ENCODE measurements around the gene ADORA2B. TPM values are rescaled to one million over a fixed set of nuclear protein-coding genes. Genes with fewer than 3 reads are reported as not detected.

The ADORA2B gene
- polyA plus RNA-seq, 1 of the 3 experiments (the other 2 are of a cell fraction): 12.6 TPM

DNA sequence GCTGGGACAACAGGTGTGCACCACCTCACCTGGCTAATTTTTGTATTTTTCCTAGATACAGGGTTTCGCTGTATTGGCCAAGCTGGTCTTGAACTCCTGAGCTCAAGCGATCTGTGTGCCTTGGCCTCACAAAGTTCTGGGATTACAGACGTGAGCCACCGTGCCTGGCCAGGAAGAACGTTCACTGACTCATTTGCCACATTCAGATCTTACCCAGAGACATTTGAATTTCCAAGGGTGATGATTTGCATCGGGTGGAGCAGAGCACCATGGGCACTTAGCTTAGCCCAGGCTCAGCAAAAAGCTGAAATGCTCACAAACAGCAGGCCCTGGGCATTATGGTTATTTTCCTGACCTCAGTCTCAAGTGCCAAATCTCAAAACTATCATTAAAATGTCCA, 14.5 kb upstream of the ADORA2B start (continued):
- TF ChIP-seq, protein P1, sequence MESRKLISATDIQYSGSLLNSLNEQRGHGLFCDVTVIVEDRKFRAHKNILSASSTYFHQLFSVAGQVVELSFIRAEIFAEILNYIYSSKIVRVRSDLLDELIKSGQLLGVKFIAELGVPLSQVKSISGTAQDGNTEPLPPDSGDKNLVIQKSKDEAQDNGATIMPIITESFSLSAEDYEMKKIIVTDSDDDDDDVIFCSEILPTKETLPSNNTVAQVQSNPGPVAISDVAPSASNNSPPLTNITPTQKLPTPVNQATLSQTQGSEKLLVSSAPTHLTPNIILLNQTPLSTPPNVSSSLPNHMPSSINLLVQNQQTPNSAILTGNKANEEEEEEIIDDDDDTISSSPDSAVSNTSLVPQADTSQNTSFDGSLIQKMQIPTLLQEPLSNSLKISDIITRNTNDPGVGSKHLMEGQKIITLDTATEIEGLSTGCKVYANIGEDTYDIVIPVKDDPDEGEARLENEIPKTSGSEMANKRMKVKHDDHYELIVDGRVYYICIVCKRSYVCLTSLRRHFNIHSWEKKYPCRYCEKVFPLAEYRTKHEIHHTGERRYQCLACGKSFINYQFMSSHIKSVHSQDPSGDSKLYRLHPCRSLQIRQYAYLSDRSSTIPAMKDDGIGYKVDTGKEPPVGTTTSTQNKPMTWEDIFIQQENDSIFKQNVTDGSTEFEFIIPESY (IDR thresholded peaks at IDR 0.05; ENCODE audit: borderline replicate concordance, low read depth): no peak
- TF ChIP-seq, protein P2, sequence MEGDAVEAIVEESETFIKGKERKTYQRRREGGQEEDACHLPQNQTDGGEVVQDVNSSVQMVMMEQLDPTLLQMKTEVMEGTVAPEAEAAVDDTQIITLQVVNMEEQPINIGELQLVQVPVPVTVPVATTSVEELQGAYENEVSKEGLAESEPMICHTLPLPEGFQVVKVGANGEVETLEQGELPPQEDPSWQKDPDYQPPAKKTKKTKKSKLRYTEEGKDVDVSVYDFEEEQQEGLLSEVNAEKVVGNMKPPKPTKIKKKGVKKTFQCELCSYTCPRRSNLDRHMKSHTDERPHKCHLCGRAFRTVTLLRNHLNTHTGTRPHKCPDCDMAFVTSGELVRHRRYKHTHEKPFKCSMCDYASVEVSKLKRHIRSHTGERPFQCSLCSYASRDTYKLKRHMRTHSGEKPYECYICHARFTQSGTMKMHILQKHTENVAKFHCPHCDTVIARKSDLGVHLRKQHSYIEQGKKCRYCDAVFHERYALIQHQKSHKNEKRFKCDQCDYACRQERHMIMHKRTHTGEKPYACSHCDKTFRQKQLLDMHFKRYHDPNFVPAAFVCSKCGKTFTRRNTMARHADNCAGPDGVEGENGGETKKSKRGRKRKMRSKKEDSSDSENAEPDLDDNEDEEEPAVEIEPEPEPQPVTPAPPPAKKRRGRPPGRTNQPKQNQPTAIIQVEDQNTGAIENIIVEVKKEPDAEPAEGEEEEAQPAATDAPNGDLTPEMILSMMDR (IDR thresholded peaks at IDR 0.05): no peak
- TF ChIP-seq SMC3 (IDR thresholded peaks at IDR 0.05; ENCODE audit: low read depth, low read length) (no peak), MXI1 (IDR thresholded peaks at IDR 0.05; ENCODE audit: low read depth, low read length) (no peak), EP300 (IDR thresholded peaks at IDR 0.05; ENCODE audit: borderline replicate concordance in 1 of 2, low read depth in 1 of 2, low read length in 1 of 2) (no peak), RFX5 (IDR thresholded peaks at IDR 0.05; ENCODE audit: low read length) (no peak), ELF1 (IDR thresholded peaks at IDR 0.05) (no peak)

DNA sequence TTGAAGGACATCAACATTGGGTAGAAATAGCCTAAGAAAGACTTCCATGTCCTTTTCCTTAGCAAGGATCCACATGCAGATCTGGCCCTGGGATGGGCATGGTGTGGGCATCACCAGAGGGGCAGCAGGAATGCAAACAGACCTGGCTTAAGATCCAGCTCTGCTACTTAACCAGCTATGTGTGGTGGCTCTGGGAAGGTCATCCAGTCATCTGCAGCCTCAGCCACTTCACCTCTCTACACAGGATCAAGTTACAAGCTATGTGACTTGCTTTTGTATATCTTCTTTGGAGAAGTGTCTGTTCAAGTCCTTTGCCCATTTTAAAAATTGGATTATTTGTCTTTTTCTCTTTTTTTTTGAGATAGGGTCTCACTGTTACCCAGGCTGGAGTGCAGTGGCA, 13.5 kb upstream of the ADORA2B start:
- Histone ChIP-seq H3K4me1 (ENCODE audit: control insufficient read depth in 1 of 2, insufficient read depth in 2 of 2, low read depth in 1 of 2, low read length in 1 of 2) (no peaks in the 10 kb centered on the region; a peak in 1 of 4 replicates), H3K9me2 (no peaks in the 10 kb centered on the region), H3K27ac (ENCODE audit: low read depth in 2 of 2, low read length in 1 of 2) (no peak overlapping the region), H3K9ac (no peak overlapping the region), H3K9me3 (no peaks in the 10 kb centered on the region), H3K4me3 (ENCODE audit: low read depth in 2 of 2, low read length in 1 of 2) (no peak overlapping the region), H3K36me3 (replicated peaks in 1 of 2; ENCODE audit: control insufficient read depth in 1 of 2, insufficient read depth in 2 of 2, low read length in 1 of 2) (no peaks in the 10 kb centered on the region), H3K27me3 (ENCODE audit: insufficient read depth) (no peaks in the 10 kb centered on the region; the same call in 1 of the 2 replicates), H2AFZ (ENCODE audit: low read depth) (no peak overlapping the region), H4K20me1 (ENCODE audit: insufficient read depth) (no peaks in the 10 kb centered on the region), H3F3A (replicated peaks; ENCODE audit: insufficient read depth) (no peaks in the 10 kb centered on the region), H3K4me2 (no peak overlapping the region), H3K79me2 (ENCODE audit: insufficient read depth) (no peaks in the 10 kb centered on the region)
- CTCF ChIA-PET: interaction anchor here (0.9 to 1.2 kb wide), 2 partner anchors 13 to 102 kb away, joined by 3 to 5 read pairs; partner anchors contain the start of gene ADORA2B
- POLR2A ChIA-PET: no interaction called here
- DNase-seq: no peak
- TF ChIP-seq EZH2phosphoT487 (IDR thresholded peaks at IDR 0.05; ENCODE audit: borderline replicate concordance, low read depth) (no peak), TEAD4 (IDR thresholded peaks at IDR 0.05; ENCODE audit: borderline replicate concordance, insufficient read depth) (no peak), FOSL2 (IDR thresholded peaks at IDR 0.05; ENCODE audit: borderline replicate concordance, low read depth) (no peak), ELF1 (IDR thresholded peaks at IDR 0.05) (no peak), RXRA (IDR thresholded peaks at IDR 0.05; ENCODE audit: borderline replicate concordance, low read depth) (no peak), RAD21 (IDR thresholded peaks at IDR 0.05; ENCODE audit: low read length) (no peak), RFX5 (IDR thresholded peaks at IDR 0.05; ENCODE audit: low read length) (no peak), FOXM1 (IDR thresholded peaks at IDR 0.05; ENCODE audit: low read depth) (no peak), MEF2A (IDR thresholded peaks at IDR 0.05; ENCODE audit: borderline replicate concordance, low read depth) (no peak), NRF1 (IDR thresholded peaks at IDR 0.05; ENCODE audit: low read depth, low read length) (no peak), TAF1 (IDR thresholded peaks at IDR 0.05; ENCODE audit: borderline replicate concordance, low read depth, low read length) (no peak), MXI1 (IDR thresholded peaks at IDR 0.05; ENCODE audit: low read depth, low read length) (no peak), SMC3 (IDR thresholded peaks at IDR 0.05; ENCODE audit: low read depth, low read length) (no peak)
- TF ChIP-seq, protein P3, sequence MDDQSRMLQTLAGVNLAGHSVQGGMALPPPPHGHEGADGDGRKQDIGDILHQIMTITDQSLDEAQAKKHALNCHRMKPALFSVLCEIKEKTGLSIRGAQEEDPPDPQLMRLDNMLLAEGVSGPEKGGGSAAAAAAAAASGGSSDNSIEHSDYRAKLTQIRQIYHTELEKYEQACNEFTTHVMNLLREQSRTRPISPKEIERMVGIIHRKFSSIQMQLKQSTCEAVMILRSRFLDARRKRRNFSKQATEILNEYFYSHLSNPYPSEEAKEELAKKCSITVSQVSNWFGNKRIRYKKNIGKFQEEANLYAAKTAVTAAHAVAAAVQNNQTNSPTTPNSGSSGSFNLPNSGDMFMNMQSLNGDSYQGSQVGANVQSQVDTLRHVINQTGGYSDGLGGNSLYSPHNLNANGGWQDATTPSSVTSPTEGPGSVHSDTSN (IDR thresholded peaks at IDR 0.05): no peak
- TF ChIP-seq, protein P4, sequence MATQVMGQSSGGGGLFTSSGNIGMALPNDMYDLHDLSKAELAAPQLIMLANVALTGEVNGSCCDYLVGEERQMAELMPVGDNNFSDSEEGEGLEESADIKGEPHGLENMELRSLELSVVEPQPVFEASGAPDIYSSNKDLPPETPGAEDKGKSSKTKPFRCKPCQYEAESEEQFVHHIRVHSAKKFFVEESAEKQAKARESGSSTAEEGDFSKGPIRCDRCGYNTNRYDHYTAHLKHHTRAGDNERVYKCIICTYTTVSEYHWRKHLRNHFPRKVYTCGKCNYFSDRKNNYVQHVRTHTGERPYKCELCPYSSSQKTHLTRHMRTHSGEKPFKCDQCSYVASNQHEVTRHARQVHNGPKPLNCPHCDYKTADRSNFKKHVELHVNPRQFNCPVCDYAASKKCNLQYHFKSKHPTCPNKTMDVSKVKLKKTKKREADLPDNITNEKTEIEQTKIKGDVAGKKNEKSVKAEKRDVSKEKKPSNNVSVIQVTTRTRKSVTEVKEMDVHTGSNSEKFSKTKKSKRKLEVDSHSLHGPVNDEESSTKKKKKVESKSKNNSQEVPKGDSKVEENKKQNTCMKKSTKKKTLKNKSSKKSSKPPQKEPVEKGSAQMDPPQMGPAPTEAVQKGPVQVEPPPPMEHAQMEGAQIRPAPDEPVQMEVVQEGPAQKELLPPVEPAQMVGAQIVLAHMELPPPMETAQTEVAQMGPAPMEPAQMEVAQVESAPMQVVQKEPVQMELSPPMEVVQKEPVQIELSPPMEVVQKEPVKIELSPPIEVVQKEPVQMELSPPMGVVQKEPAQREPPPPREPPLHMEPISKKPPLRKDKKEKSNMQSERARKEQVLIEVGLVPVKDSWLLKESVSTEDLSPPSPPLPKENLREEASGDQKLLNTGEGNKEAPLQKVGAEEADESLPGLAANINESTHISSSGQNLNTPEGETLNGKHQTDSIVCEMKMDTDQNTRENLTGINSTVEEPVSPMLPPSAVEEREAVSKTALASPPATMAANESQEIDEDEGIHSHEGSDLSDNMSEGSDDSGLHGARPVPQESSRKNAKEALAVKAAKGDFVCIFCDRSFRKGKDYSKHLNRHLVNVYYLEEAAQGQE (IDR thresholded peaks at IDR 0.05; ENCODE audit: low read depth, low read length): no peak
- TF ChIP-seq, protein P5, sequence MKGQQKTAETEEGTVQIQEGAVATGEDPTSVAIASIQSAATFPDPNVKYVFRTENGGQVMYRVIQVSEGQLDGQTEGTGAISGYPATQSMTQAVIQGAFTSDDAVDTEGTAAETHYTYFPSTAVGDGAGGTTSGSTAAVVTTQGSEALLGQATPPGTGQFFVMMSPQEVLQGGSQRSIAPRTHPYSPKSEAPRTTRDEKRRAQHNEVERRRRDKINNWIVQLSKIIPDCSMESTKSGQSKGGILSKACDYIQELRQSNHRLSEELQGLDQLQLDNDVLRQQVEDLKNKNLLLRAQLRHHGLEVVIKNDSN (IDR thresholded peaks at IDR 0.05; ENCODE audit: borderline replicate concordance, low read depth): no peak
- TF ChIP-seq, protein P2 (IDR thresholded peaks at IDR 0.05): no peak
